GM12892 (cell line): Measurements from ENCODE around the gene GPR55.
A peak's percentile ranks its signal among the peaks of the same experiment; 100 is the strongest.

Source experiments
- POLR2A ChIP-seq: IDR thresholded peaks from 2 replicates; pipeline ENCODE4 v1.6.1; 2011; ENCODE audit warnings: low read depth, low read length, control low read depth
- POLR2AphosphoS5 ChIP-seq: IDR thresholded peaks from 2 replicates; pipeline ENCODE4 v1.6.1; 2011; ENCODE audit warnings: low read depth, low read length, control low read depth

DNA sequence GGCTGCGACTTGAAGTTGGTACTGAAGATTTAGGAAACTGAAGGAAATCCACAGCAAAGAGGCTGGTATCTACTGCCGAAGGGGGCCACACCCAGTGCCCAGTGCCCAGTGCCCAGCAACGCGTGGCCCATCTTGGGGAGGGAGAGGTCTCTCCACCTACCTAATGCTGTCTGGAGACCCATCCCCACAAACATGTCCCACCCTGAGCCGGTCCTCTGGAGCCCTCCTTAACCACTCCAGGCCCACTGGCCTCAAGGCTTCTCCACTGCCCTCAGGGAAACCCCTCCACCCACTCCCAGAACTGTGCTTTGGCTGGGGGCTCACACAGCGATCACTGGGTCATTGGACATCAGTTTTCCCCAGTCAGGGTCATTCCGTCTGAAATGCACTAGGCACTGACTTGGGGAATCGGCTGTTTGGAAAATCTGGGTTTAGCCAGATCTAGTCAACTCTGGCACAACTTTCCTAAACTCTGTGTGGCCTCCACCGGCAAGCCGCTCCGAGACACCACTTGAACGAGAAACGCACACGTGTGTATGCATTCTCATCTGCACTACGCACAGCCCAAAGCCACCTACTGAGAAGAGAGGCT is 20.1 kb downstream of the GPR55 start:
- TF ChIP-seq POLR2A, result no peak
- TF ChIP-seq POLR2AphosphoS5, result peak; percentile 27; the same call in 1 of the 2 replicates
